Measurements from ENCODE around the gene TMCC2. TPM values are rescaled to one million over a fixed set of nuclear protein-coding genes. Genes with fewer than 3 reads are reported as not detected.

The TMCC2 gene
- total RNA-seq, 1 experiment from 2014 or later = 2.2 TPM

DNA sequence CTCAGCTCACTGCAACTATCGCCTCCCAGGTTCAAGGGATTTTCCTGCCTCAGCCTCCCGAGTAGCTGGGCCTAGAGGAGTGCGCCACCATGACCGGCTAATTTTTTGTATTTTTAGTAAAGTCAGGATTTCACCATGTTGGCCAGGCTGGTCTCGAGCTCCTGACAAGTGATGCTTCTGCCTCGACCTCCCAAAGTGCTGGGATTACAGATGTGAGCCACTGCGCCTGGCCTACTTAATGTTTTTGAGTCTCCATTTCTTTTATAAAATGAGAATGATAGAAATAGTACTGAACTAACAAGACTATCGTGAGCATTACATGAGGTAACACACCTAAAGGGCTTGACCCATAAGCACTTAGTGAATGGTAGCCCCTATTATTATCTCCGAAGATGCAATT, 72.4 kb downstream of the TMCC2 start:
- no peak for DNase-seq (ENCODE audit: low spot score)
- peaks cover 30% of the 10 kb centered on the region for H3K4me1 ChIP-seq (ENCODE audit: insufficient read depth, low read length, poor library complexity, severe bottlenecking)
- H3K9me3 ChIP-seq (ENCODE audit: low read depth, low read length, poor library complexity, severe bottlenecking) = no peaks in the 10 kb centered on the region
- BruUV-seq (replicated peaks) = no TSS peak
- TF ChIP-seq, protein P1, sequence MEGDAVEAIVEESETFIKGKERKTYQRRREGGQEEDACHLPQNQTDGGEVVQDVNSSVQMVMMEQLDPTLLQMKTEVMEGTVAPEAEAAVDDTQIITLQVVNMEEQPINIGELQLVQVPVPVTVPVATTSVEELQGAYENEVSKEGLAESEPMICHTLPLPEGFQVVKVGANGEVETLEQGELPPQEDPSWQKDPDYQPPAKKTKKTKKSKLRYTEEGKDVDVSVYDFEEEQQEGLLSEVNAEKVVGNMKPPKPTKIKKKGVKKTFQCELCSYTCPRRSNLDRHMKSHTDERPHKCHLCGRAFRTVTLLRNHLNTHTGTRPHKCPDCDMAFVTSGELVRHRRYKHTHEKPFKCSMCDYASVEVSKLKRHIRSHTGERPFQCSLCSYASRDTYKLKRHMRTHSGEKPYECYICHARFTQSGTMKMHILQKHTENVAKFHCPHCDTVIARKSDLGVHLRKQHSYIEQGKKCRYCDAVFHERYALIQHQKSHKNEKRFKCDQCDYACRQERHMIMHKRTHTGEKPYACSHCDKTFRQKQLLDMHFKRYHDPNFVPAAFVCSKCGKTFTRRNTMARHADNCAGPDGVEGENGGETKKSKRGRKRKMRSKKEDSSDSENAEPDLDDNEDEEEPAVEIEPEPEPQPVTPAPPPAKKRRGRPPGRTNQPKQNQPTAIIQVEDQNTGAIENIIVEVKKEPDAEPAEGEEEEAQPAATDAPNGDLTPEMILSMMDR (conservative IDR thresholded peaks at IDR 0.05; ENCODE audit: low read depth, low read length) = no peak
- no peak for TF ChIP-seq EZH2 (IDR thresholded peaks at IDR 0.05; ENCODE audit: borderline replicate concordance, low read depth, low read length, poor library complexity, severe bottlenecking)
- H3K4me3 ChIP-seq (ENCODE audit: low read depth, low read length, poor library complexity, severe bottlenecking) = no peak overlapping the region
- no peaks in the 10 kb centered on the region for H3K36me3 ChIP-seq (ENCODE audit: insufficient read depth, low read length, poor library complexity, severe bottlenecking)
- intact Hi-C loops (cut with micrococcal nuclease; ENCODE audit: unreplicated experiment) = no loop called here
- POLR2A ChIA-PET (ENCODE audit: low non-redundant PET) = no interaction called here
- H3K27me3 ChIP-seq (replicated peaks; ENCODE audit: insufficient read depth, low read depth, low read length, poor library complexity) = no peaks in the 10 kb centered on the region
- H3K27ac ChIP-seq (ENCODE audit: low read depth, low read length, poor library complexity, severe bottlenecking) = no peak overlapping the region
- CTCF ChIA-PET = interaction anchor here (0.9 to 1.6 kb wide), 3 partner anchors 25 to 54 kb away, joined by 3 to 4 read pairs (median 4); no protein-coding TSS in a partner anchor

DNA sequence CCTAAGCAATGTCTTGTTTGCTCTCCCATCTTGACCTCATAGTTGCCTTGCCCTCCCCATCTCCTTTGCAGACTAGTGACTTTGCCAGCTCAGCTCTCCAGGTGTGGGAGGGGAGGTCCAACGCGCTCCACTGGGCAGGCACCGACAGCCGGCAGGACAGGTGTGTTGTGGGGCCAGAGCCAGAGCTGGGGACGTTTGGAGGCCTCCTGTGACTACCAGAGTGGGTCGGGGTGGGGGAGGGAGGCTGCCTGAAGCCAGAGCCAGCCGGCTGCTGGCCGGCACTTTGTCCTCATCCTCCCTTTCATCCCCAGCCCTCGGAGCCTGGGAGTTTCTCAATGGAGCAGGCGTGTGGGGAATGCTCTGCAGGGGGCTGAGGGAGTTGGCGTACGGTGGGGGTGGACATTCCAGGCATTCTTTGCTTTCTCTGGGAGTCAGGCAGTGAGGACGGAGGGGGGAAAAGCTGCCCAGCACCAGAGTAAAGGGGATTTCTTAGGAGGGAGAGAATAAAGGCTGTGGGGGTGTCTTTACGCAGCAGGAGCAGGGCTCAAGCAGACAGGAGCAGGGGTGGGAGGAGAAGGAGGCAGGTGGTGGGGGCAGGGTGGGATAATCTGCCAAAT, 73.6 kb downstream of the TMCC2 start:
- Histone ChIP-seq H3K27ac (ENCODE audit: low read depth, low read length, poor library complexity, severe bottlenecking) (peak overlapping the region; percentile 20), H3K27me3 (replicated peaks; ENCODE audit: insufficient read depth, low read depth, low read length, poor library complexity) (no peaks in the 10 kb centered on the region), H3K9me3 (ENCODE audit: low read depth, low read length, poor library complexity, severe bottlenecking) (no peaks in the 10 kb centered on the region), H3K36me3 (ENCODE audit: insufficient read depth, low read length, poor library complexity, severe bottlenecking) (no peaks in the 10 kb centered on the region), H3K4me3 (ENCODE audit: low read depth, low read length, poor library complexity, severe bottlenecking) (no peak overlapping the region), H3K4me1 (ENCODE audit: insufficient read depth, low read length, poor library complexity, severe bottlenecking) (peaks cover 30% of the 10 kb centered on the region)
- BruUV-seq (replicated peaks) = no TSS peak
- intact Hi-C loops (cut with micrococcal nuclease; ENCODE audit: unreplicated experiment) = no loop called here
- CTCF ChIA-PET = interaction anchor here (0.9 to 1.6 kb wide), 3 partner anchors 24 to 53 kb away, joined by 3 to 4 read pairs (median 4); no protein-coding TSS in a partner anchor
- POLR2A ChIA-PET (ENCODE audit: low non-redundant PET) = no interaction called here
- peak; percentile 78 for DNase-seq (ENCODE audit: low spot score)
- TF ChIP-seq, protein P1 (conservative IDR thresholded peaks at IDR 0.05; ENCODE audit: low read depth, low read length) = no peak
- no peak for TF ChIP-seq EZH2 (IDR thresholded peaks at IDR 0.05; ENCODE audit: borderline replicate concordance, low read depth, low read length, poor library complexity, severe bottlenecking)

DNA sequence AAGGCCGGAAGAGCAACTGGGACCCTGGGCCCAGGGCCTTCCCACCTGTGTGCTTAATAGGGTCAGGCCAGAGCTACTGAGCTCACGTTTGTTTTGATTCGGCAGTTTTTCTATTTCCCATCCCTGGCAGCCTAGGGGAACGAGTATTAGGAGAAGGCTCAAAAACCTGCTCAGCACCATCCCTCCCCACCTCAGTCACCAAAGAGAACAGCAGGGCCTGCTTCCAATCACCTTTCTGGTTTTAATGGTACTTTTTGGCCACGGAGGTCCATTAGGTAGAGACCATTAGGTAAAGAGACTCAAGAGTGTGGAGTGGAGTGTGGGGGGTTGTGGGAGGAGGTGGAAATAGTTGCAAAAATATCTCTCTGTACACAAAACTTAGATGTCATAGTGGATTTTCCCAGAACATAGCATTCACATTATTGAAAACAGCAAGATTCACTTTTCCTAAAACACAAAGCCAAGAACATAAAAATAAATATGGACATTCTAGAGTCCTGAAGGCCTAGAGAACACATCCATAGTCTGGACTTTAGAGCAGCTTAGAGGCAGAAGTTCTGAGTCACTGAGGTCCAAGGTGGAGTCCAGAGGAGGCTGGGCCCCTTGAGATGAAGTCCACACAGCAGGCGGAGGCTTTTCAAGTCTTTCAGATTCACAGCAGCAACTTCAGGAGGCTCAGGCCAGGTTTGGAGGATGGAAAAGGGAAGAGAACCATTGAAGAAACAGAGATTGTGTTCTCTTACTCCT, 74.3 kb downstream of the TMCC2 start:
- Histone ChIP-seq H3K27me3 (replicated peaks; ENCODE audit: insufficient read depth, low read depth, low read length, poor library complexity) (no peaks in the 10 kb centered on the region), H3K4me1 (ENCODE audit: insufficient read depth, low read length, poor library complexity, severe bottlenecking) (peaks cover 30% of the 10 kb centered on the region), H3K36me3 (ENCODE audit: insufficient read depth, low read length, poor library complexity, severe bottlenecking) (no peaks in the 10 kb centered on the region), H3K4me3 (ENCODE audit: low read depth, low read length, poor library complexity, severe bottlenecking) (no peak overlapping the region), H3K9me3 (ENCODE audit: low read depth, low read length, poor library complexity, severe bottlenecking) (no peaks in the 10 kb centered on the region), H3K27ac (ENCODE audit: low read depth, low read length, poor library complexity, severe bottlenecking) (peak overlapping the region; percentile 20)
- BruUV-seq (replicated peaks) = no TSS peak
- ChIA-PET CTCF (no interaction called here), POLR2A (ENCODE audit: low non-redundant PET) (no interaction called here)
- no peak for DNase-seq (ENCODE audit: low spot score)
- intact Hi-C loops (cut with micrococcal nuclease; ENCODE audit: unreplicated experiment) = no loop called here
- TF ChIP-seq EZH2 (IDR thresholded peaks at IDR 0.05; ENCODE audit: borderline replicate concordance, low read depth, low read length, poor library complexity, severe bottlenecking) = no peak
- TF ChIP-seq, protein P1 (conservative IDR thresholded peaks at IDR 0.05; ENCODE audit: low read depth, low read length) = no peak

Measured in A673 (cell line).